Left kidney (tissue), 2 donors: Measurements from ENCODE around the gene LSM10. TPM values are rescaled to one million over a fixed set of nuclear protein-coding genes. Genes with fewer than 3 reads are reported as not detected.
A peak's percentile ranks its signal among the peaks of the same experiment; 100 is the strongest.

ENCODE experiments used
- DNase-seq: peaks from one replicate; pipeline ENCODE4 v3.0.0-alpha.2; 2013
- polyA plus RNA-seq: library from polyadenylated mRNA; unstranded; fragments of 120-200 nt; gene quantifications from one replicate; pipeline ENCODE4 v1.2.1, GENCODE V29; 2013; ENCODE audit not compliant: insufficient read length

Gene LSM10
- polyA plus RNA-seq, 1 donor, result 20.3 TPM

DNA sequence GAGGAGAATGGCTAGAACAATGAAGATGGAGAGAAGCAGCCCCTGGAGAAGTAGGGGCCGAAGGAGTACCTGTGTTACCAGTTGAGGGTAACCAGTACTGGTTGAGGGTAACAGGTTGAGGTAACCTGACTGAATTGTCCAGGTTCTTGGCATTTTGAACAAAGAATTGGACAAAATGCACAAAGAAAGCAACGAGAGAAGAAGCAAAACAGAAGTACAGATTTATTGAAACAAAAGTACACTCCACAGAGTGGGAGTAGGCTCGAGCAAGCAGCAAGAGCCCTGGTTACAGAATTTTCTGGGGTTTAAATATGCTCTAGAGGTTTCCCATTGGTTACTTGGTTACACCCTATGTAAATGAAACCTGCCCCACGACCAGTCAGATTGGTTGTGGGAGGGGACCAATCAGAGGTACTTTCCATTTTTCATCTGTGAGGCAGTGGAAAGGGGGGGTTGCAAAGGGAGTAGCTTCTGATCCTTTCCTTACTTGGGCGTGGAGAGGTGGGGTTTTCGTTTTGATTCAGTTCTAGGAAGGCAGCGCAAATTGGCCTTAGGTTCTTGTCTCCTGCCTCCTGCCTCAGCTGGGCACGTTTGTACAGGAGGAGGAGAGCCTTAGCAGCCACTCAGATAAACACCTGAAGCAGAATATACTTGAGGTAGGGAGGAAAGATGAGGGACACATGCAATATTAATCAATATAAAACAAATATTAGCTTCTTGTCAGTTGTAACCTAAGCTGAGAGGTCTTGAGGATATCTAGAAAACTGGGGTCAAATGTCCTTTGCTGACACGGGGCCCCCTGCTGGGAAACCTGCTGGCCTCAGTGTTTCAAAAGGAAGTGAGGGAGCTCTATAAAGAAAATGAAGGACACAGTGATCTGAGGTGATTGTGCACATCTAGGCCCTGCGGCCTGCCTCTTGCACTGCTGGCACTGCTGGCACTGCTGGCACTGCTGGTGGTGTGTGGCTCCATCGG is 14.3 kb upstream of the LSM10 start:
- no peak for DNase-seq

GRCh38 chr1:36408479-36408878 is 10.8 kb upstream of the LSM10 start:
- no peak for DNase-seq

- DNase-seq, result no peak
Observed at GRCh38 chr1:36406440-36406839, 8.7 kb upstream of the LSM10 start.

DNA sequence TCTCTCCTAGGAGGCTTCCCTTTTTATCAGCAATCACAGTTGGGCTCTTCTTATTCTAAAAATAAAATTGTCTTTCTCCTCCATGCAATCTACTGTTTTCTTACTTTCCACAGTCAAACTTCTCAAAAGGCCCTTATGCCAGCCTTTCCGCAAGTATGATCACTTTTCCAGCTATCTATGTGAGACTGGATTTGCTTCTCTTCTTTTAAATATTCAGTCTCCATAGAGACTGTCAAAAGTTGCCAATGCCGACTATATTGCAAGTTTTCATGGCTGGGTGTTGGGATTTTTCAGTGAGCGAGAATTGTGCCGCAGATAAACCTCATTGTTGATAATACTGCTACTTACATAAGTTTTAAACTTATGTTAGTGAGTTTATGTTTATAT is 4.8 kb upstream of the LSM10 start:
- no peak for DNase-seq

DNA sequence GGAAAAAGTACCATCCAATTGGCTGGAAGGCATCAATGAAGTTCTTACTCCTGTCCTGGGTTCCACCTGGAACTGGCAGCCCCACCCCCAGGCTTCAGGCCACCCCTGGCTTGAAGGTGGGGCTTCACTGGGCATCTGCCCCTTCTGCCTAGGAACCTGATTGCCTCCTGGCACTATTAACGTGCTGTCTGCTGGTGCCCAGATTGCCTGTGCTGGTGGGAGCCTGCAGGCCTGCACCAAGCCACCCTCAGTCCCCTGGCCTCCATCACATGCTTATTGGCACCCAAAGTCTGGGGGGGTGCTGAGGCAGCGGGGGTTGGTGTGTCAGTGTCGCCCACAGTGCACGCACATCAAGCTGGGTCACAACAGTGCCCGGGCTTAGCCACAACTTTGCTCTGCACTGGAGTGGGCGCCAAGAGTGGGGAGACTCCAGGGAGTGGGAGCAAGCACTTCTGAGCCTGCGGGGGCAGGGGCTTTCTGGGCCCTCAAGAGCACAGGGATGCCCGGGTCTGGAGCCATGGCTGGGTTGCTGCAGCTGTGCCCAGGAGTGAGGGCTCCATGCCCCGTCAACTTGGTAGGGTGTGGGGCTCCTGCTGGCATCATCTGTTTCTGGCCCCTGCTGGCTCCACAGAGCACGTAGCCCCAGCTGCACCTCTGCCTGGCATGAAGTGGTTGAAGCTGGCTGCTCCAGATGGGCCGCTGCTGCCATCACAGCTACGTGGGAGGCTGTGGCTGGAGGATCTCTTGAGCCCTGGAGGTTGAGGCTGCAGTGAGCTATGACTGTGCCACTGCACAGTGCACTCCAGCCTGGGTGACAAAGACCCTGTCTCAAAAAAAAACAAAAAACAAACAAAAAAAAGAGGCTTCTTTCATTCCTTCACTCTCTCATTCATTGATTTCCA is 4.1 kb upstream of the LSM10 start:
- no peak for DNase-seq

DNA sequence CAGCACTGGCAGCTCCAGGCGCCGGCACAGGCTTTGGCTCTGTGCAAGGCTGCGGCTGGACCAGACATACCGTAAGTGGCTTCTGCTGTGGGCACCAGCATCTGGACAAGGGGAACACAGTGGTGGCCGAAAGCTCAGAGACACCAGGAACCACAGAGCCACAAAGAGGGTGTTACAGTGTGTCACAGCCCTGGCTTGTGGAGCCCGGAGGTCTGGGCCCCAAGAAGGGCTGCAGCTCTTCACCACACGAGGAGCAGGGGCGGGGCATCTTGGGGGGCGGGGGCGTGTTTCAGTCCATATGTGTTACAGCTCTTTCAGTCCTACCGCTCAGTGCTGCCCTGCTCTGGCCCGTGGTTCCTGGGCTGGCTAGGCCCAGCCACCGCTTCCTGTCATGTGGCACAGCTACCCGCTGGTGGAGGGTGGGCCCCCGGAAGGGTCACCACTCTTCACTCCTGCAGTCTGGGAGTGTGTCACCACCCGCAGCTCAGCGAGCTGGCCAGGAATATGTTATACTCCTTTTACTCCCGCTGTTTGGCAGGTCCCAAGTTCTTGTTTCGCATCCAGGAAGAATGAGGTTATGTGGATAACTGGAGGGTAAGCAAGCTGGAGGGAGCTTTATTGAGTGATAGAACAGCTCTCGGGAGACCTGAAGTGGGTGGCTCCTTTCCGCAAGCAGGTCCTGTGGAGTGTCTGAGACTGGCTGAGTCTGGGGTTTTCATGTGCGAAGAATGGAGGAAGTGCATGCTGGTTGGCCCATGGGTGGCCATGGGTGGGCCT is 3.3 kb upstream of the LSM10 start:
- DNase-seq, result no peak

DNA sequence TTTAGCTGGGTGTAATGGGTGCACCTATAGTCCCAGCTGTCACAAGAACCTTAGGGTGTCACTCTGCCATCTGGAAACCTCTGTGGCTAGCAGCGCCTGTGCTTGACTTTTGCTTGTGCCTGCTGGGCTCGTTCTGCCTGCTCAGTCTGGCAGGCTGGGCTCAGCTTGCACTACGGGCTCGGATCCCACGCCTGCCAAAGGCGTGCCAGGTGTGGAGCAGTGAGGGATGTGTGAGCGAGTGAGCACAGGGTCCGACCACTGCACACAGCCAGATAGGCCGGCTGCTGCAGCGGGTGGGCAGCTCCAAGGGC is 2.8 kb upstream of the LSM10 start:
- no peak for DNase-seq

- no peak for DNase-seq
Observed at GRCh38 chr1:36398370-36398977, 766 bp upstream of the LSM10 start.

GRCh38 chr1:36397083-36397377 is 678 bp downstream of the LSM10 start:
- no peak for DNase-seq

- DNase-seq, result no peak
Observed at GRCh38 chr1:36396359-36396758, 1.3 kb downstream of the LSM10 start.

- no peak for DNase-seq
Observed at GRCh38 chr1:36393686-36394085, 4.0 kb downstream of the LSM10 start.

- no peak for DNase-seq
Observed at GRCh38 chr1:36392836-36393235, 4.9 kb downstream of the LSM10 start.

DNA sequence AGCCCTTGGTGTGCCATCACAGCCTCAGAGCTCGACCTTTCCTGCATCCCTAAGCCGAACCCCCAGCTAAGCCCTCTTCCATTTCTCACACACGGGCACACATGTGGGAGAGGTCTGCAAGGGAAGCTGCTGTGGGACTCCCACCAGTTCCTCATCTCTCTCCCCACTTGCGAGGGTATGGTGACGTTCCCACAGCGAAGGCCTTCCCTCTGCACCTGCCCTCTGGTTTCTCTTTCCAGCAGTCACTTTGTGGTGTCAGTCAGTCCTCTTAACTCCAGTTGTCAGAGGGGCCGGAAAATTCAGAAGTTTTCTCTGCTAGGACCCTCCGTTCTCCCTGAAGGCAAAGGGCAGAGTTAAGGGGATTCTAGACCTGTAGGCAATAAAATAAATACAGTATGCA is 6.4 kb downstream of the LSM10 start:
- DNase-seq, result no peak

DNA sequence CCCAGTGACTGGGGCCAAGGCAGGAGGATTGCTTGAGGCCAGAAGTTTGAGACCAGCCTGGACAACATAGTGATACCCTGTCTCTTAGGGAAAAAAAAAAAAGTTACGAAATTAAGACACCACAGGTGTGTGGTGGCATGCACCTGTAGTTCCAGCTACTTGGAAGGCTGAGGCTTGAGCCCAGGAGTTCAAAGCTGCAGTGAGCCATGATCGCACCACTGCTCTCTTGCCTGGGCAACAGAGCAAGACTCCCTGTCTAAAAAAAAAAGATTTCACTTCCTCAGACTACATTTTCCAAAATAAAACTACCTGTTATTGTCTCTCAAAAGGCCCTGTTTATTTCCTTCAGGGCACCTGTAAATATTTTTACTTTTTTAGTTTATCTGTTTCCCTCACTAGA is 7.3 kb downstream of the LSM10 start:
- DNase-seq, result no peak

GRCh38 chr1:36389999-36390398 is 7.7 kb downstream of the LSM10 start:
- no peak for DNase-seq

GRCh38 chr1:36389261-36389660 is 8.4 kb downstream of the LSM10 start:
- DNase-seq, result no peak

DNA sequence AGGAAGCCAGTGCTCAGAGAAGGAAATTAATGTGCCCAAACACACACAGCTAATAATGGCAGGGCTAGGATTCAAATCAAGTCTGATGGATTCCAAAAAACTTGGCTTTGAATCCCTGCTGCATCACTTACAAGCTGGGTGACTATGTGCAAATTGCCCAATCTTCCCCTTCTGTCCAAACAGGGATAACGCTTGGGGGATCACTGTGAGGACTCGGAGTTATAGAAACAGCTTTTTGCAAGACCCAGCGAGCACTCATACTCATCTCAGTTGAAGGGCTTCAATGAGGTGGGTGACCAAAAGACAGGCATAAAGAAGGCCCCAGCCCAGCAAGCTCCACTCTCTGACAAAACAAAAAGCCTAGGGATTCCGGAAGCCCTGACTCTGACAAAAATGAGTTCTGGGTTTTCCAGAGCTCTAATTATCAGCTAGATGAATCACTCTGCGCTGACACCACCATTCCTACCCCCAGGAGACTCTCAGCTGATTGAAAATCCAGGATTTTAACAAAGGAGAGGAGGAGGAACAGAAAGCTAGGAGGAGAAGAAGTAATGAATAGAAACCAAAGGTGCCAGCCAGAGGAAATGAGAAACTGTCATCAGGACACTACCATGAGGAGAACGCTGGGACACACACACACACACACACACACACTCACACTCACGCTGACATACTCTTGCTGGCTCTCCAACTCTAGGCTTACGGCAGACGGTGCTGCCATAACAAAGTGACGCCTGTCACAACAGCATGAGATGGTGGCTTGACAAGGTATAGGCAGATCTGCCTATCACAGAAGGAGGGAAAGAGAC is 10.4 kb downstream of the LSM10 start:
- no peak for DNase-seq

DNA sequence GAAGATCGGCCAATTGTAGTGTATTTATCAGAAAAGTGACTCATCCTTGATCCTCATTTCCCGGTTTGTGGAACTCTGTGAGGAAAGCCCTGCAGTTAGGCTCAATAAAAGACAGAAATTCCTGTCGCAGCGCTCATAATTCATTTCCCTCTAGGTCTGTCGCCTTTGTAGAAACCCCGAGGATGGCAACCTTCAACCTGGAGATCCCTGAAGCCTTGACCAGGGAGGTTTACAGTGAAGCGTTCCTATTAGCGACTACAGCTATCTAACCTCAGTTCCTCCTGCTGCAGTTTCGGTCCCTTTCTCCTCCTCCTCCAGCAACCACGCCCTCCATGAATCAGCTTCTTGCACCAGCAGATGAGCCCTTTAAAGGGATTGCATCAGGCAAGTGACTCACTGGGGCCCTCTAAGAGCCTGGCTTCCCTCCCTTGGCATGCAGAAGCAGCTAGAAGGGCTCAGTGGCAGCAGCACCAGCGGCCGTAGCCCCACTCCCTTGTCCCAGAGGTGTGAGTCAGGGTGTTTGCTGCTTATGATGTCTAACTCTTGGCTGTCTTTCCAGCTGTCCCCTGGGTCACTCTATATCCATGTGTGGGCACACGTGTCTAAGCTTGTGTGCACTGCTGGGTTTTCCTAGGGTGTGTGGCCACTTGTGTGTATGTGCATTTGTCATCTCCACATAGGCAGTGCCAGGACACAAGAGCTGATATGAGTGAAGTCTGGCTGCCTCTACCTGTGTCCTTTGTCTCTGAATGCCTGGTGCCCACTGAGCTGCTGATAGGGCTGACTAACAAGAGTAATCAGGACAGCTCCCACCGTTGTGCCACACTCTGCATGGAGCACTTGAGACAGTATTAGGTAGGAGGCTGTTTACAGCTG is 11.2 kb downstream of the LSM10 start:
- DNase-seq, result no peak

DNA sequence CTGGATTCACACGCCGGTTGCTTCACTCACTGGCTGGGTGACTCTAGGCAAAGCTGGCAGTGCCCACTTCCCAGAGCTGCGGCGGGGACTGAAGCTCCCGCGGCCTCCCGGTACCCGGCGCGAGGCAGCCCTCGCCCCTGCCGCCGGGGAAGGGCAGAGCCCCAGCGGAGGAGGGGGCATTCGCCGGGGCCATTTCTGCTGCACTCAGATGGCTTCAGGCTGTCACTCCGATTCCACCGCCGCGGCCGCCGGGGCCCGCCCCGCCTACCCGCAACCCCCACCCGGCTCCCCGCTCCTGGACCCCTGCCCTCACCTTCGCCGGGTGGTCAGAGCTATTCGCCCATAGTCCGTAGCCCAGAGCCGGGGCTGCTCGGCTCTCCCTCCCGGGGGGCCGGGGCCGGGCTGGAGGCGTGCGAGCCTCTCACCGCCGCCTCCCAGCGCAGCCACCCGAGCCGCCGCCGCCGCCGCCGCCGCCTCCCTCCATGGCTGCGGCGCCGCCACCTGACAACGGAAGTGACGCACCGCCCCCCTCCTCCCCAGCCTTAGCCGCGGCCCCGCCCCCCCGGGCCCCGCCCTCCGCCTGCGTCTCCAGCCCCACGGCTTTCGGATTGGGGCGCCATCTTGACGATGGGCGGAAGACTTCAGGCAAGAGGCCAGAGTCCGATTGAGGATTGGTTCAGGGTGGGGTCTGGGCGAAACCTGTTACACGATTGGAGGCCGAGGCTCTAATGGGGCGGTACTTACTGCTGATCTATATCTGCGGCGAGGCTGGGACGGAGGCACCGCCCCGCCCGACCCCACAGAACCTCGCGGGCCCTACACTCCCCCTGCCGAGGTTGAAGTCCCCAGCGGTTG is 12.1 kb downstream of the LSM10 start, which contains the start of gene STK40:
TSS of gene STK40 (minus strand) at position 515 of the 855 bp plus-strand sequence. CDS start 24,592 bp downstream, outside the sequence.
- peak; percentile 99 for DNase-seq
